Neutrophil (primary cell): ENCODE data around the gene SLC6A11.

Experiments used
- H3K27ac ChIP-seq: fragments of 200-600 bp; sonication (generic); 2 replicates; pipeline ENCODE4 v1.5.1; 2016; ENCODE audit warnings: mild to moderate bottlenecking, moderate library complexity
- H3K27me3 ChIP-seq: fragments of 200-600 bp; sonication (generic); 2 replicates; pipeline ENCODE4 v1.6.0; 2016; ENCODE audit warnings: mild to moderate bottlenecking
- H3K36me3 ChIP-seq: fragments of 200-600 bp; sonication (generic); 2 replicates; pipeline ENCODE4 v1.5.1; 2017
- H3K4me1 ChIP-seq, 2 experiments: fragments of 200-600 bp in 1 of 2; sonication (generic) in 1 of 2; 1 replicate in 1 of 2; 2 replicates in 1 of 2; pipeline versions ENCODE4 v1.5.1 to v1.6.1; 2013 to 2016; ENCODE audit warnings: low read depth in 1 of 2, low read length in 1 of 2, mild to moderate bottlenecking in 1 of 2, moderate library complexity in 1 of 2; ENCODE audit not compliant: control insufficient read depth in 1 of 2, insufficient read depth in 1 of 2
- H3K4me3 ChIP-seq, 2 experiments: fragments of 200-600 bp in 1 of 2; sonication (generic) in 1 of 2; 1 replicate in 1 of 2; 2 replicates in 1 of 2; pipeline ENCODE4 v1.5.1; 2013 to 2016; ENCODE audit warnings: low read depth in 1 of 2, low read length in 1 of 2, mild to moderate bottlenecking in 1 of 2, moderate library complexity in 1 of 2
- H3K9me3 ChIP-seq: fragments of 200-600 bp; sonication (generic); 2 replicates; pipeline ENCODE4 v1.5.1; 2016
- CTCF ChIP-seq: fragments of 200-600 bp; sonication (generic); IDR thresholded peaks from 2 replicates; pipeline ENCODE4 v1.5.1; 2016; ENCODE audit warnings: antibody characterized with exemption

The SLC6A11 gene

DNA sequence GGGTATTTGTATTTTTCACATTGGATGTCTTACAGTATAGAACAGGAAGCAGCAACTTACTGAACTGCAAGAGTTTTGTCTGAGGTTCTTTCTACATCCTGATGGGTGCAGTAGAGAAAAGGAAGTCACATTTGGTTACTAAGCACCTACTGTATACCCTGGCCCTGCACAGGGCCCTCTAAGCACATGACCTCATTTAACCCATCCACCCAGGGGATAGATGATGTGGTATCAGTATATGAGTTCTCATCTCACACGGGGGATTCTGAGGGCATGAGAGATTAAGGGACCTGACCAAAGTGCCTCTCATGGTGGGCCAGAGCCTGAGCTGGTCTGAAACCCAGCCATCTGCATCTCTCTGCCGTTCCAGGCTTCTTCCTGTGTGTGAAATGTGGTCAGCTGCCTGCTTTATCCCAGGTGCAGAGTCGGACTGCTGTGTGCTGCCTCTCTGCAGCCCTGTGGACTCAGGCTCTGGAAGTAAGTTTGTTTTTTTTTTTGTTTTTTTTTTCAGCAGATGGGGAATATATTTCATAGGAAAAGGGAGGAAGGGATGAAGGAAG, 17.9 kb downstream of the SLC6A11 start:
- H3K36me3 ChIP-seq = no peaks in the 10 kb centered on the region
- no peak overlapping the region for H3K4me3 ChIP-seq
- TF ChIP-seq CTCF = no peak
- no peaks in the 10 kb centered on the region for H3K27me3 ChIP-seq
- no peak overlapping the region for H3K27ac ChIP-seq
- H3K4me1 ChIP-seq = no peaks in the 10 kb centered on the region
- no peaks in the 10 kb centered on the region for H3K9me3 ChIP-seq

DNA sequence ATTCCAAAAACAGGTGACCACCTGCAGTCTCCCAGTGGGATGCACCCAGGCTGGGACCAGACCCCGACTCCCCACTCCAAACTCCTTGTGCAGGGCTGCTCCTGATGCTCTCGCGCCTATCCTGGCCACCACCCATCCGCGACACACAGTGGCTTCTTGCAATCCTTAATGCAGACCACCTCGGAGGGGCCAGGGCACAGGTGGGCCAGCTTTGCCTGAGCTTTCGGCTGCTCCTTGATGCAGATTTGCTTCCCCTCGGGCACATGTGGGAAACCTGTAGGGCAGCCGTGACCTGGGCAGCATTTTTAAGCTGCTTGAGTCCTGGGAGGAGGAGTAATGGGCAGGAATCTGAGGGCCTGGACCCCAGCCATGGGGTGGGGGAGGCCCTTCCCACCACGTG, 18.9 kb downstream of the SLC6A11 start:
- TF ChIP-seq CTCF = no peak
- no peak overlapping the region for H3K4me3 ChIP-seq
- H3K27me3 ChIP-seq = no peaks in the 10 kb centered on the region
- H3K27ac ChIP-seq = no peak overlapping the region
- no peaks in the 10 kb centered on the region for H3K4me1 ChIP-seq
- H3K36me3 ChIP-seq = no peaks in the 10 kb centered on the region
- no peaks in the 10 kb centered on the region for H3K9me3 ChIP-seq

GRCh38 chr3:10835406-10835805, 19.4 kb downstream of the SLC6A11 start:
- TF ChIP-seq CTCF = no peak
- Histone ChIP-seq H3K4me3 (no peak overlapping the region), H3K4me1 (no peaks in the 10 kb centered on the region), H3K9me3 (no peaks in the 10 kb centered on the region), H3K27me3 (no peaks in the 10 kb centered on the region), H3K27ac (no peak overlapping the region), H3K36me3 (no peaks in the 10 kb centered on the region)

DNA sequence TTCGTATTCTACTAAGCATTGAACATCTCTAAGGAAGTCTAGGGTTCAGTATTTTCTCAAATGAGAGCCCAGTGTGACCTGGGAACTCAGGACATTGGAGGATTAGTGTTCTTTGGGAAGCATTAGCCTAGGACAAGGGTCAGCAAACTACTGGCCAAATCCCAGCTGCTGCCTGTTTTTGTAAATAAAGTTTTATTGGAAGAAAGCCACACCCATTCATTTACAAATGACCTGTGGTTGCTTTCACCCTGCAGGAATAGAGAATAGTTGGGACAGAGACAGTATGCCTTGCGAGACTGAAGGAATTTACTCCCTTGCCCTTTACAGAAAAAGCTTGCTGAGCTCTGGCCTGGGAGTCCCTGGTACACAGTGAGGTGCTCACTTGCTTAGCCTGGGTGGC, 20.6 kb downstream of the SLC6A11 start:
- no peak for TF ChIP-seq CTCF
- Histone ChIP-seq H3K4me1 (no peaks in the 10 kb centered on the region), H3K9me3 (no peaks in the 10 kb centered on the region), H3K27me3 (no peaks in the 10 kb centered on the region), H3K36me3 (no peaks in the 10 kb centered on the region), H3K27ac (no peak overlapping the region), H3K4me3 (no peak overlapping the region)

- Histone ChIP-seq H3K4me1 (no peaks in the 10 kb centered on the region), H3K36me3 (no peaks in the 10 kb centered on the region), H3K4me3 (no peak overlapping the region), H3K9me3 (no peaks in the 10 kb centered on the region), H3K27ac (no peak overlapping the region), H3K27me3 (no peaks in the 10 kb centered on the region)
- no peak for TF ChIP-seq CTCF
Measured at GRCh38 chr3:10837849-10838248, 21.8 kb downstream of the SLC6A11 start.

- no peaks in the 10 kb centered on the region for H3K4me1 ChIP-seq
- TF ChIP-seq CTCF = no peak
- no peaks in the 10 kb centered on the region for H3K36me3 ChIP-seq
- H3K9me3 ChIP-seq = no peaks in the 10 kb centered on the region
- no peak overlapping the region for H3K4me3 ChIP-seq
- no peak overlapping the region for H3K27ac ChIP-seq
- H3K27me3 ChIP-seq = no peaks in the 10 kb centered on the region
Measured at GRCh38 chr3:10839167-10839566, 23.1 kb downstream of the SLC6A11 start.
